ENCODE measurements around the gene NR1I3.
"Not testable (repeated sequence)": the region's sequence is repeated elsewhere in the genome, so short reads cannot be mapped to it uniquely, and the experiment has no call there.

The NR1I3 gene

DNA sequence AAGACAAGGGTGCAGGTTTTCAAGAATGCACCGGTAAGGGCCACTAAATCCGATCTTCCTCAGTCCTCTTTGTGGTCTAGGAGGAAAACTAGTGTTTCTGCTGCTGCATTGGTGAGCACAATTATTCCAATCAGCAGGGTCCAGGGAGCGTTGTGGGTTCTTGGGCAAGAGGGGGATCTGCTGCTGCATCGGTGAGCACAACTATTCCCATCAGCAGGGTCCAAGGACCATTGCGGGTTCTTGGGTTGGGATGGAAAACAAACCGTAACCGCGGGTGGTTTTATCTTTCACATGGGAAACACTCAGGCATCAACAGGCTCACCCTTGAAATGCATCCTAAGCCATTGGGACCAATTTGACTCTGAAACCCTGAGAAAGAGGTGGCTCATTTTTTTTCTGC lies 13.6 kb upstream of the NR1I3 start:
- no peak overlapping the region for H3K9ac ChIP-seq (ENCODE audit: insufficient read length)
- TF ChIP-seq FOXP2 (optimal IDR thresholded peaks at IDR 0.05; ENCODE audit: control extremely low read depth, extremely low read length, insufficient read depth) (no peak), EZH2 (IDR thresholded peaks at IDR 0.05) (no peak), POLR2AphosphoS5 (IDR thresholded peaks at IDR 0.05; ENCODE audit: borderline replicate concordance, low read depth, low read length) (no peak)
- no peaks in the 10 kb centered on the region for H3K36me3 ChIP-seq (ENCODE audit: insufficient read depth, low read length)
- H3K27ac ChIP-seq = no peak overlapping the region
- DNase-seq (ENCODE audit: low read depth, low spot score) = no peak
- H3K4me3 ChIP-seq = no peak overlapping the region
- no peaks in the 10 kb centered on the region for H3K9me3 ChIP-seq (ENCODE audit: low read depth, low read length)

DNA sequence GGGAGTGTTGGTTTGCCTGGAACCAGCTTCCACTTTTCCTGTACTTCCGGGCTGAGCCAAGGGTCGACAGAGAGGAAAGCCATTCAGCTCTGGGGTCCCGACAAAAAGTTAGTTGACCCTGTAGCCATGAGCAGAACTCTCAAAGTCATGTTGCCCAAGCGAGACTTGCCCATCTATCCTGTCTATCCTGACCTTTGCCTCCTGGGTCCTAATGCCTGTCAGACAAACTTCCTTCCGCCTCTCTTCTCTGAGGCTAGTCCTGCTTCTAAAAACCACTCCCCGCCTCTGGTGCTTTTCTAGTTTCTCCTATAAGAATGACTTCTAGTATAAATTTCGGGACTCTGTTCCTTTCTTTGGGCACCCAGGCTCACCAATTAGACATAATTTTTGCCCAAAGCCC lies 12.8 kb upstream of the NR1I3 start:
- TF ChIP-seq EZH2 (IDR thresholded peaks at IDR 0.05) (no peak), FOXP2 (optimal IDR thresholded peaks at IDR 0.05; ENCODE audit: control extremely low read depth, extremely low read length, insufficient read depth) (no peak), POLR2AphosphoS5 (IDR thresholded peaks at IDR 0.05; ENCODE audit: borderline replicate concordance, low read depth, low read length) (no peak)
- no peaks in the 10 kb centered on the region for H3K36me3 ChIP-seq (ENCODE audit: insufficient read depth, low read length)
- no peak overlapping the region for H3K27ac ChIP-seq
- no peak overlapping the region for H3K9ac ChIP-seq (ENCODE audit: insufficient read length)
- H3K4me3 ChIP-seq = no peak overlapping the region
- H3K9me3 ChIP-seq (ENCODE audit: low read depth, low read length) = no peaks in the 10 kb centered on the region
- no peak for DNase-seq (ENCODE audit: low read depth, low spot score)

GRCh38 chr1:161250100-161250499 lies 12.1 kb upstream of the NR1I3 start:
- not testable (repeated sequence) for H3K4me3 ChIP-seq; H3K9ac ChIP-seq (ENCODE audit: insufficient read length); H3K9me3 ChIP-seq (ENCODE audit: low read depth, low read length); DNase-seq (ENCODE audit: low read depth, low spot score); H3K36me3 ChIP-seq (ENCODE audit: insufficient read depth, low read length); H3K27ac ChIP-seq

DNA sequence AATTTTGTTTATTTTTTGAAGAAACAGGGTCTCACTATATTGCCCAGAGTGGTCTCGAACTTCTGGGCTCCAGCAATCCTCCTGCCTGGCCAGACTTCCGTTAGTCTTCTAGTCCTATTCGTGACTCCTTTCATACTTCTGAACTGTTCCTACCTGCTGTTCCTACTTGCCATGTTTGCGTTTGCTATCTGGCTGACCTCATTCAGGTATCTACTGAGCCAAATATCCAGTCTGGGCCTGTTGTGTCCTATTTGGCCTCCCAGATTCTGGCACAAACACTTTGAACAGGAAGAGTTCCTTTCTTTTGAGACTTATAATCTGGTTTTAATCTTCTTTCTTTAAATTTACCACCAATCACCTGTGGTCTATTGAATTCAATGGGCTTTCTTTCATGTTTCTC lies 6.9 kb upstream of the NR1I3 start:
- Histone ChIP-seq H3K4me3 (no peak overlapping the region), H3K27ac (no peak overlapping the region), H3K9ac (ENCODE audit: insufficient read length) (no peak overlapping the region), H3K36me3 (ENCODE audit: insufficient read depth, low read length) (no peaks in the 10 kb centered on the region), H3K9me3 (ENCODE audit: low read depth, low read length) (no peaks in the 10 kb centered on the region)
- TF ChIP-seq FOXP2 (optimal IDR thresholded peaks at IDR 0.05; ENCODE audit: control extremely low read depth, extremely low read length, insufficient read depth) (no peak), POLR2AphosphoS5 (IDR thresholded peaks at IDR 0.05; ENCODE audit: borderline replicate concordance, low read depth, low read length) (no peak), EZH2 (IDR thresholded peaks at IDR 0.05) (no peak)
- no peak for DNase-seq (ENCODE audit: low read depth, low spot score)

DNA sequence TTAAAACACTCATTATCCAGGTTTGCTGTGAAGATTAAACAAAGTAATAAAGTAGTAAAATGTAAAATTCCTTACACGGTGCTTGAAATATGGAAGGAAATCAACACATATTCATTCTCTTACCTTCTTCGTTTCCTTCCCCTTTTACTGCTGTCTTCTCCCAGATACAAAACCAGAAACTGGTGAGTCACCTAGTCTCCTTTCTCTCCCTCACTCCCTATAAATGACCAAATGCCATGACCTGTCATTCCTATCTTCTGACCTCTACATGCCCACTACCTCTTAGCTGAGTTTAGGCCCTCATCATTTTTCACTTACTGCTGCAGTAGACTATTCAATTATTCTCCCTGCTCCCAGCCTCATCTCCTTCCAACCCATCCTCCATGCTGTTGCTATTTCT lies 4.3 kb upstream of the NR1I3 start:
- Histone ChIP-seq H3K9me3 (ENCODE audit: low read depth, low read length) (no peaks in the 10 kb centered on the region), H3K27ac (no peak overlapping the region), H3K36me3 (ENCODE audit: insufficient read depth, low read length) (no peaks in the 10 kb centered on the region), H3K9ac (ENCODE audit: insufficient read length) (no peak overlapping the region), H3K4me3 (no peak overlapping the region)
- no peak for DNase-seq (ENCODE audit: low read depth, low spot score)
- TF ChIP-seq EZH2 (IDR thresholded peaks at IDR 0.05) = no peak
- TF ChIP-seq FOXP2 (optimal IDR thresholded peaks at IDR 0.05; ENCODE audit: control extremely low read depth, extremely low read length, insufficient read depth) = no peak

- Histone ChIP-seq H3K9ac (ENCODE audit: insufficient read length) (no peak overlapping the region), H3K9me3 (ENCODE audit: low read depth, low read length) (no peaks in the 10 kb centered on the region), H3K27ac (no peak overlapping the region), H3K36me3 (ENCODE audit: insufficient read depth, low read length) (no peaks in the 10 kb centered on the region), H3K4me3 (no peak overlapping the region)
- no peak for DNase-seq (ENCODE audit: low read depth, low spot score)
- no peak for TF ChIP-seq FOXP2 (optimal IDR thresholded peaks at IDR 0.05; ENCODE audit: control extremely low read depth, extremely low read length, insufficient read depth)
- no peak for TF ChIP-seq EZH2 (IDR thresholded peaks at IDR 0.05)
- TF ChIP-seq POLR2AphosphoS5 (IDR thresholded peaks at IDR 0.05; ENCODE audit: borderline replicate concordance, low read depth, low read length) = no peak
Observed at GRCh38 chr1:161241682-161242081, 3.7 kb upstream of the NR1I3 start.

DNA sequence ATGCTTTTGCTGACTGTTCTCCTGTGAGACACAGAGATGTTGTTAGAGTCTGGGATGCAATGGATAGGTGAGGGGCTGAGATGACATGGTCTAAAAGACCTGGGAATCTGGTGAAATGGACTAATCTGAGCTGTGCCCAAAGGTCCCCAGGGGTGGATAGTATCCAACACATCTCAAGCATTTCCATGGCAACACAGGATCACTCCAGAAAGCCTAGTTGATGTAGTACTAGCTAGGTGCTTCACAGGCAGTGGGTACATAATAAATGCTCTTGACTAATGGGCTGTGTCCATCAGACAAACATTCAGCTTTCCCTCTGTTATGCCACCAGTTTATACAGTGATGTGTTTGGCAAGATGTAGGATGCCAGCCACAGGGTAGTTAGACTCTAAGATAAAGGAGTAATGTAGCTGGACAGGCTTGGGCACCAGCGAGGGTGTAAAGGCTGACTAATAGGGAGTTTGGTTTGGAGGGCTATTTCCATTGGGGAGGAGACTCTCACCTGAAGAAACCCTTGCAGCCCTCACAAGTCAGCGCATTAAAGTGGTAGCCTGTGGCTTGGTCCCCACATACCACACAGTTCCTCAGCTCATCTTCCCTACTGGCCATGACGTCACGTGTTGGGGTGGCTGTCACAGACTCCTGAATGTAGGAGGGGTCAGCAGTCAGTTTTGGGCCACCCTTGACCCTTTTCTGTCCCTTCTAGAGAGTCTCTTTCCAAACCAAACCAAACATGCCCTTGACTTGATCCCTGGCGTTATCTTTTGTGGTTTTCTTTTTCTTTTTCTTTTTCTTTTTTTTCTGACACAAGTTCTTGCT lies 1.8 kb downstream of the NR1I3 start:
- Histone ChIP-seq H3K4me3 (no peak overlapping the region), H3K9ac (ENCODE audit: insufficient read length) (no peak overlapping the region), H3K9me3 (ENCODE audit: low read depth, low read length) (no peaks in the 10 kb centered on the region), H3K27ac (no peak overlapping the region), H3K36me3 (ENCODE audit: insufficient read depth, low read length) (no peaks in the 10 kb centered on the region)
- TF ChIP-seq FOXP2 (optimal IDR thresholded peaks at IDR 0.05; ENCODE audit: control extremely low read depth, extremely low read length, insufficient read depth) = no peak
- TF ChIP-seq POLR2AphosphoS5 (IDR thresholded peaks at IDR 0.05; ENCODE audit: borderline replicate concordance, low read depth, low read length) = no peak
- no peak for TF ChIP-seq EZH2 (IDR thresholded peaks at IDR 0.05)
- no peak for DNase-seq (ENCODE audit: low read depth, low spot score)

- Histone ChIP-seq H3K4me3 (no peak overlapping the region), H3K36me3 (ENCODE audit: insufficient read depth, low read length) (peaks cover 15% of the 10 kb centered on the region; the same call in 1 of the 2 replicates), H3K9me3 (ENCODE audit: low read depth, low read length) (no peaks in the 10 kb centered on the region), H3K9ac (ENCODE audit: insufficient read length) (no peak overlapping the region), H3K27ac (no peak overlapping the region)
- TF ChIP-seq EZH2 (IDR thresholded peaks at IDR 0.05) = no peak
- TF ChIP-seq POLR2AphosphoS5 (IDR thresholded peaks at IDR 0.05; ENCODE audit: borderline replicate concordance, low read depth, low read length) = no peak
- no peak for TF ChIP-seq FOXP2 (optimal IDR thresholded peaks at IDR 0.05; ENCODE audit: control extremely low read depth, extremely low read length, insufficient read depth)
- DNase-seq (ENCODE audit: low read depth, low spot score) = no peak
Observed at GRCh38 chr1:161233102-161233501, 4.9 kb downstream of the NR1I3 start.

DNA sequence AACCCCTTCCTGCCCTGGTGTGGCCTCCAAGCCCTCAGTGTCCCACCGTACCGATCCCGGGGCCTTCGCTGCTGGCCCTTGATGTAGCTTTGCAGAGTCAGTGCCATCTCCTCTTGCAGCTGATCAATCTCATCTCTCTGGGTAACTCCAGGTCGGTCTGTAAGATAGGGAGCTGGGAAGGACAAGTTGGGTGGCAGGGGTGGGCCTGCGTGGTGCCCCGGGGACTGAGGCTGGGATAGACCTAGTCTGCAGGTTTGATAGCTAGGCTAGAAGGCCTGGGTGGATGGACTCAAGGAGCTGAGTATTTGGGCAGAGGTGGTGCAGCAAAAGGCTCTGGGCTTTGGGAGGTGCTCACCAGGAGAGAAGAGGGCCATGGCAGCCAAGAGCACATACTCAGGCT lies 7.2 kb downstream of the NR1I3 start:
- Histone ChIP-seq H3K9ac (ENCODE audit: insufficient read length) (no peak overlapping the region), H3K9me3 (ENCODE audit: low read depth, low read length) (no peaks in the 10 kb centered on the region), H3K4me3 (no peak overlapping the region), H3K27ac (no peak overlapping the region), H3K36me3 (ENCODE audit: insufficient read depth, low read length) (peaks cover 16% of the 10 kb centered on the region; the same call in 1 of the 2 replicates)
- DNase-seq (ENCODE audit: low read depth, low spot score) = no peak
- TF ChIP-seq POLR2AphosphoS5 (IDR thresholded peaks at IDR 0.05; ENCODE audit: borderline replicate concordance, low read depth, low read length) (no peak), FOXP2 (optimal IDR thresholded peaks at IDR 0.05; ENCODE audit: control extremely low read depth, extremely low read length, insufficient read depth) (no peak), EZH2 (IDR thresholded peaks at IDR 0.05) (no peak)
